SHP77 treated with DMSO at 0.1 percent for 48 hours (cell line): Measurements from ENCODE around the gene ANG.

Experiments used
- DNase-seq: peaks from one replicate; lab custom pipeline; 2025; lab: John Stamatoyannopoulos, UW

ANG gene

GRCh38 chr14:20676072-20676471 is 12.5 kb upstream of the ANG start:
- DNase-seq = no peak

GRCh38 chr14:20679907-20680306 is 8.7 kb upstream of the ANG start:
- DNase-seq = peak; percentile 17

GRCh38 chr14:20680363-20680762 is 8.2 kb upstream of the ANG start:
- DNase-seq = no peak

- no peak for DNase-seq
Measured at GRCh38 chr14:20680843-20681347, 7.7 kb upstream of the ANG start.

GRCh38 chr14:20681348-20682126 is 7.0 kb upstream of the ANG start:
- DNase-seq = peak; percentile 92

- DNase-seq = no peak
Measured at GRCh38 chr14:20682127-20682434, 6.5 kb upstream of the ANG start.

DNA sequence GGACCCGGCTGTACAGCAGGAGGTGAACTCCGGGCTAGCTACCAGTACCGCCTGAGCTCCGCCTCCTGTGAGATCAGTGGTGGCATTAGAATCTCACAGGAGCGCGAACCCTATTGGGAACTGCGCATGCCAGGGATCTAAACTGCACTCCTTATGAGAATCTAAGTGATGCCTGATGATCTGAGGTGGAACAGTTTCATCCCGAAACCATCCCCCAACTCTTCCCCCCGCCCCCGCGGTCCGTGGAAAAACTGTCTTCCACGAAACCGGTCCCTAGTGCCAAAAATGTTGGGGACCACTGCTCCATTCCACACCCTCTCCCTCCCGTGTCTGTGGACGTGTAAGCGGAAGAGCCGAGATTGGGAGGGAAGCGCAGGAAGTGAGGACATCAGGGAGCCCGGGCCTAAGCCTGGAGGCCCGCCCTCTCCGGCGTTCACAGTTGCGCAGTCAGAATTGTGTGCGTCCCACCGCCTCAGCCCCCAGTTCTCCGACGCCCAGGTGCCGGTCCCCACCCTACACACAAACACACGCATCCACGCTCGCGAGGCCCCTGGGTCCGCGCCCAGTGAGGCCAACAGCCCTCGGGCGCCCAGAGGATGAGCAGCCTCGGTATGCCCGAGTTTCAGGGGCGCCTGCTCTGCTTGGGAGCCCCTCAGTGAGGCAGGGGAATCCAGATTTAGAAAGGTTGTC is 6.0 kb upstream of the ANG start:
- peak; percentile 96 for DNase-seq

DNA sequence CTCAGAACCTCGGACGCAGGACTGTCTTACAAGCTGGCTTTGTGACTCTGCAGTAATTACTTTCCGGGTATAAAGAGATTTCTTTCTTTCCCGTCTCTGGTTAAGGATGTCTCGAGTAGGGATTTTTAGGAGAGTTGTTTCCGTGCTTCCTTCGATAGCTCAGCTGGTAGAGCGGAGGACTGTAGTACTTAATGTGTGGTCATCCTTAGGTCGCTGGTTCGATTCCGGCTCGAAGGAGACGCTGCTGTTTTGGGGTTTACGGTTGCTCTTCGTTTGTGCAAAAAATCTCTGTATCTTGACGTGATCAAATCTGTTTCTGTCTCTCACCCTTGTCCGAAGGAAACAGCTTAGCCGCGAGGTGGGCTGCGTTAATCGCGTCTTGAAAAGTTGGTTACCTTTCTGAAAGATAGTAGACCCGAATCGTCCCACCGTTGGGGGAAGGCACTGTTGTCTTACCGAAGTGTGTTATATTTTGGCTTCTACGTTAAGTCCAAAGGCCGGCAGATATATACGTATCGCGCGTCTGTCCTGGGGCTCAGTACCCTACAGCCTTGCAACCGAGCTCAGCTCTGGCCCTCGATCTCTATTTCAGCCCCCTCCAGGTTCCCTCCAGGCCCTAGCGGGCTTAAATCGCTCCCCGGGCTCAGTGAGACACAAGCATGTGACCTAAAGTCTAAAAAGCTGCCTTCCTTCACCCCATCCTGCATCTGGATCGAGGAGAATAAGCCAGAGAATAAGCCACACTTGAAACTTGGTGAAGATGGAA is 5.3 kb upstream of the ANG start:
- peak; percentile 92 for DNase-seq

GRCh38 chr14:20683891-20684661 is 4.5 kb upstream of the ANG start, which contains the start of gene RNASE4:
RNASE4 (plus strand) TSS chr14:20684560; CDS start chr14:20699372, 14,812 bp downstream.
- DNase-seq = peak; percentile 71

- peak; percentile 58 for DNase-seq
Measured at GRCh38 chr14:20684662-20685456, 3.7 kb upstream of the ANG start.

DNA sequence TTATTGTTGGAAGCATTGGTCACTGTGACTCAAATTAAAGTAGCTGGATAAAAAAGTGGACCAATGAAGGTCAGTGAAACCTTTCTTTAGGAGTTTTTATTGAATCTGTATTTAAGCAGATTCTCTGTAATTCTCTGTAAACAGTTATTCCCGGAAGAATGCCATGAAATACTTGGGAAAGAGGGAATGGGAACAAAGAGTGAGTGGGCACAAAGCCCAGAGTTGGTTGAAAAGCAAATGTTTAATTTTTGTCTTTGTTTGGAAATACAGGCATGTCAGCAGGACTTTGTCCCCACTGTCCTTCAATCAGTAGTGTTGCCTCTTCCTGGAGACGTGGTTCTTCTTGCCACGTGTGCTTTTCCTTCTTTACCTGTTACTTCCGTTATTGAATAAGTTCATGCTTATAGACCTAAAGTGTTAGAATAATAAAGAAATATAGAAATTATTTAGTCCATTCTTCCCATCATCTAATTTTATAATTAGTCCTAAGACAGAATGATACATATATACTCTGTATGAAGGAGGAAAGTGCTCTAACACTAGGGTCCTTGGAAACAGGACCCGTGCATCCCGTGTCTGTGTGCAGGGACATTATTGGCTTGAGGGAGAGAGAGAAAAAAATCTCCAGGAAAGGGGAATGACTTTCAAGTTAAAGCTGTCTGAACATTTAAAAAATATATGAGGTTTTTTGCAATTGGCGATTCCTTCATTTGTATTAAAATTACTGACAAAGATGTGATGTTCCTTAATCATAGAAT is 2.0 kb upstream of the ANG start:
- DNase-seq = no peak

DNA sequence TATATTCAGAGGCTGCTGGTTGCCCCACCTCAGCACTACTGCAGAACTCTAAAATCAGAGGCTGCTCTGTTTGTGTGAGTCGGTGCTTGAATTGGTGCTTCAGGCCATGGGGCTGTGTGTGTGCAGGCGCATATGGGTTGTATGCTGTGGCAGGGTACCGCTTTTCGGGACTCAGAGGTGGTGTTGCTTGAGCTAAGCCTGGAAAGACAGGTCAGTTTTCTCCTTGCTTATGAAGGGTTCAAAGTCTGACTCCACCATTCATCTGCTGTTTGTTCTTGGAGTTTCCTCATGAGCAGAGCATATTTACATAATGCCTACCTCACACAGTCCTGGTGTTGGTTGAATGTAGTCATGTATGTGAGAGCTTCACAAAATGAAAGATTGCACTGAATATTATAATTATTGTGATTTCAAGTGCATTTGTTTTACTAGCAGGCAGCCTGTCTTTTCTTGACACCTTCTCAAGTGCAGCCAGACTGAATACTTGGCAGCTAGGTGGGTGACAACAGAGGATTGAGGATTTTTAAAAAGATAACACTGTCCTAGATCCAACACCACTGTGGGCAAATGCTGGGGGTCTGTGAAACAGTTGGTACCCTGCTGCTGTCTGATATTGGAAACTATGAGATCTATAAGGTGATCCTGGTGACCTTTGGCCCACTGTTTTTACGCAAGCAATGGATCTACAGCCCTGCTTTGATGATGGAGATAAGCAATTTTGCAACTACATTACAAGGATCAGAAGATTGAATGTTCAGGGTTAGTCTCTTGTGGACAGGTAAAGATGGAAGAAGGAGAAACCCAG is 1.0 kb upstream of the ANG start:
- DNase-seq = no peak

- DNase-seq = peak; percentile 91
Measured at GRCh38 chr14:20690848-20691640, 2.5 kb downstream of the ANG start.

DNA sequence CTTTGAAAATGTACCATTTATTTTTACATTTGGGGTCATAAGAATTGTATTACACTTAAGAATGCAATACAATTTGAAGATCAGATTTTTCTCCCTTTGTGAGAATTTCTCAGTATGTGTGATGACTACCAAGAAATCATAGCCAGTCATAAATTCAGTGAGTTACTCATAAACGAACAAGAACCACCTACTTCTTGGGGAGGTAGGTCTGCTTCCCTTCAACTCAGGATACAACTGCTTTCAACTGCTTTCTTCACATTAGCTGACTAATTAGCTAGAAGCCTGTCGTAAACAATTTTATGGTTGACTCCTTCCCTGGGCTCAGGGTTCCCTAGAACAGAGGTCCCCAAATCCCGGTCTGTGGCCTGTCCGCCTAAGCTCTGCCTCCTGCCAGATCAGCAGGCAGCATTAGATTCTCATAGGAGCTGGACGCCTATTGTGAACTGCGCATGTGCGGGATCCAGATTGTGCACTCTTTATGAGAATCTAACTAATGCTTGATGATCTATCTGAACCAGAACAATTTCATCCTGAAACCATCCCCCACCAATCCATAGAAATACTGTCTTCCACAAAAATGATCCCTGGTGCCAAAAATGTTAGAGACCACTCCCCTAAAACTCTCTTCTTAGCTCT is 3.7 kb downstream of the ANG start:
- DNase-seq = no peak

DNA sequence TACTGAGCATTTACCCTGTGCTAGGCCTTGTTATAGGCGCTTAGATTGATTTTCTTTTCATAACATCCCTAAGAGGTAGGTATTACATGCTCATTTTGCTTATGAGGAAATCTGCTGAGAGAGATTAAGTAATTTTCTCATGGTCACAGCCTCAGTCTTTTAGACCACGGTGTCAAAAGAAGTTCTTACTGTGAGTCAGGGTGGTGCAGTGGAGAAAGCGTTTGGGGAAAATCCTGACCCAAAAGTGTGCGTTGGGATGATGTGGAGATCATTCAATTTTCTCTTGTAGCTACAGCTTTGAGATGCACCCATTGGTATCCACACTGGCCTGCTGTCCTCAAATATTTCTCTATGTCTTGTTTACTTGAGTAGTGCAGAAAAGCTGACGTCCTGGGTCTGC is 8.2 kb downstream of the ANG start:
- DNase-seq = no peak

GRCh38 chr14:20697273-20698017 is 8.9 kb downstream of the ANG start:
- peak; percentile 24 for DNase-seq

- no peak for DNase-seq
Measured at GRCh38 chr14:20698018-20698329, 9.4 kb downstream of the ANG start.

- DNase-seq = no peak
Measured at GRCh38 chr14:20698934-20699333, 10.4 kb downstream of the ANG start.
